GM21515 (cell line): Measurements from ENCODE around the gene NANOS2.

Source experiments
- ATAC-seq: cut with Tn5 transposase; IDR thresholded peaks from one replicate; pipeline ENCODE4 v1.9.1; 2021; ENCODE audit not compliant: unreplicated experiment

Gene NANOS2

DNA sequence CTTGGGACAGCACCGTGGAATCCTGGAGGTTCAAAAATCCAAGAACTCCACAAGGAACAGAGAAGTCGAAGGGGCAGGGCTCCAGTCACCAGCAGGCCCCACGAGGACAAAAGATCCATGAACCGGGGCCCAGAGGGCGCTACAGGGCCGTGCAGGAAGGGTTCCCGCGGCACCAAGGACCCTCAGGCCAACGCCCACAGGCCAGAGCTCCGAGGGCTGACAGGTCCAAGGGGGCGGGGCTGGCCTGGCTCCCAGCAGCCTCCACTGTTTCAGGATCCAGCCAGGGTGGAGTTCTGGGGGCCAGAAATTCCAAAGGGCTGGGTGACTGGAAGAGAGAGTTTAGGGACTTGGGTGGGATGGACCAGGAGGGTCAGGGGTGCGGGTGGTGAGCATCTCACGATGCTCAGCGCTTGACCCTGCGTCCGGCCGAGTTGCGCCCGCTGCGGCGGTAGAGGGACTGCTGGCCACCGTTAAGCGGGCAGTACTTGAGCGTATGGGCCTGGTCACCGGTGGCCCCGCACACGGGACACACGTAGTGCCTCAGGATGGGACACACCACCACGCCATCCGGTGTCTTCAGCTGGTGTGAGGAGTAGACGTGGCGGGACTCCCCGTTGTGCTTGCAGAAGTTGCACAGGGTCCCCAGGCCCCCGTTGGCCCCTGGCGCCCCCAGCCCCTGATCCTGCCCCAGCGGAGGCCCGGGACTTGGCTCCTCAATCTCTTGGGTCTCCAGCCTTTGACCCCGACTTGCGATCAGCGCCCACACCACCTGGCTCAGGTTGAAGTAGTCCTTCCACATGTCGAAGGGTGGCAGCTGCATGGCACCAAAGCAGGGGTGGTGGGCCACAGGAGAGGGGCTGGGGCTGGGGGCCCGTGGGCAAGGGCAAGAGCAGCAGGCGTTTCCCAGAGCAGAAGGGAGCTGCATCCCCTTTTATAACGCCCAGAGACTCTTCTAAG is at the start of gene NANOS2:
Gene NANOS2 (minus strand): TSS at position 905 of the 957 bp plus-strand sequence. CDS start 85 bp downstream, at position 820.
- no peak for ATAC-seq

DNA sequence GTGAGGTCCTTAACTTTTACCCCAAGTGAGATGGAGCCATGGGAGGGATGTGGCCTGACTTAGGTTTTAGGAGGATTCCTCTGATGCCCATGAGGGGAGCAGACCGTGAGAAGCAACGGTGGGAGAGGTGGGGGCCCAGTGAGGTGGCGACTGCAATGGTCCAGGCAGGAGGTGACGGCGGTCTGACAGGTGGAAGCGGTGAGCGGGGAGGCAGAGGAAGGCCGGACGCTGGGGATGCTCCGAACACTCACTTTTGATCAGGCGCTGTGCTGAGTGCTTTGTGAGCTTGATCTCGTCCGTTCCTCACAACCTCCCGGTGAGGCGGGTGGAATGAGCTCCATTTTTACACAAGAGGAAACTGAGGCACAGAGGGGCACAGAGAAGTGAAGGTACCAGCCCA is 47.4 kb upstream of the NANOS2 start:
- ATAC-seq = no peak

GRCh38 chr19:45960595-45961235 is 46.1 kb upstream of the NANOS2 start:
- ATAC-seq = no peak

DNA sequence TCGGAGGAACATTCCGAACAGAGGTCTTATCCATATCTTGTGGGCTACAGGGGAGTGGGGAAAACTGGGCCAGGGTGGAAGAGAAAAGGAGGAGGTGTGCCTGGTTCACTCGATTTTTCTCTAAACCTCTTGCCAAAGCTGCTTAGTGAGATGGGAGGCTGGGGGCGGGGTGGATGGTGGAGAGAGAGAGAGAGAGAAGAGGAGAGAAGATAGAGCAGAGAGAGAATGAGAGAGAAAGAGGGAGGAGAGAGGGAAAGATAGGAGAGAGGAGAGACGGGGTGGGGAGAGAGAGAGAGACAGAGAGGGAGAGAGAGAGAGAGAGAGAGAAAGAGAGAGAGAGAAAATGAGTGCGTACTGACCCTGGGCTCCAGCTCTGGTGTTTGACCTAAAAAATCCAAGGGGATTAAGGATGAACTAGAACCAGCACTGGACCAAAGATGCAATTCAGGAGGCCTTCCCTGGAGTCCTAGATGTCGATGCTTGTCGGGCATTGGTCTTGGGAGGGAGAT is 45.0 kb upstream of the NANOS2 start:
- ATAC-seq = no peak

DNA sequence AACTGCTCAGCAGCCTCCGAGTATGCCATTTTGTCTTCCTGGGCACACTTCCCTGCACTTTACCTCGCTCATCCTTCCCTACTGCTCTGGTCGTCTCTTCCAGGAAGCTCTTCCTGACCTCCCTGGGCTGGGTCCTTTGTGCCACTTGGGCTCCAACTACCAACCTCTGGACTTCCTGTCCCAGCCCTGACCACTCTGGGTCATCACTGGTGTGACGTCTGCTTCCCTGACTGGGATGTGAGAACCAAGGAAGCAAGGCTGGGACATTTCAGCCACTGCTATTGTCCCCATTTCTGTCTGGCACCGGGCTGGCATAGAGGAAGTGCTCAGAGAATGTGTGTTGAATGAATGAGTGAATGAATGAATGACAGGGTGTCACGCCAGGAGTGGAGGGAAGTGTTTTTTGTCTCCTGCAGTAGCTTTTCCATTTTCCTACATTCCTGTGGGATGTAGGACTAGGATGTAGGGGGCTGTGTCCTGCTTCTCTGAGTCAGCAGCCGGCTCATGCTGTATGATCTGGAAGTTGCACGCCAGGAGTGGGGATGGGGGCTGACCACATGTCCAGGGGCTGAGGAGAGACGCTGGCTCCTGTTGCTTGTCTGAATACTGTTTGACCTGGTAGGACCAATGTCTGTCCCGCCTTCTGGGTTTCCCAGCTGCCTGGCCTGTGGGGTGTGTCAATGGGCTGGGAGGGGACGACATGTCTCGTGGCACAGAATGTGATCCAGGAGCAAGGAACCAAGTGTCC is 44.4 kb upstream of the NANOS2 start:
- ATAC-seq = no peak

- ATAC-seq = no peak
Measured at GRCh38 chr19:45958320-45958719, 43.7 kb upstream of the NANOS2 start.

DNA sequence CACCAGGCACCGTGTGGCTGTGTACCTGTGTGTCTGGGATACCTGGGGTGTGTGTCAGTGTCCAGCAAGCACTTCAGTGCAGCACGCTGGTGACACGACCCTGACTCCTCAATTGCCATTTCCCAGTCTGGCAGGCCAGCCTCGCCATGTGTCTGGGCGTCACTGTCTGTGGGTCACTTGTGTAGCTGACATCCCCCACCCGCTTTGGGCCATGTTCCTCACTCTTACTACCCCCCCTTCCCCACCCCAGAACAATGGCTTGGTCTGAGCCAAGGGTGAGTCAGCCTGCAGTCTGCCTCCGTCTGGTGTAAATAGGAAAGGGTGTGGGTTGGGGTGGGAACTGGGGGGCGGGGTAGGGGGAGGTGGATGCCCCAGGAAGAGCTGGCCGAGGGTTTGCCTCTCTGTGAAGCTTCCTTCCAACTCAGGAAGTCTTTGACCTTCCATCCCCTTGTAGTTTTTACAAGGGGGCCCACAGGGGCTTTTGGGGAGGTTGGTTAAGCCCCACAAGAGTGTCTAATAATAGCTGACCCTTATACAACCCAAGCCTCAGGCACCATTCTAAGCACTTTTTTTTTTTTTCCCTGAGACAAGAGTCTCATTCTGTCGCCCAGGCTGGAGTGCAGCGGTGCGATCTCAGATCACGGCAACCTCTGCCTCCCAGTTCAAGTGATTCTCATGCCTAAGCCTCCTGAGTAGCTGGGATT is 41.5 kb upstream of the NANOS2 start:
- no peak for ATAC-seq

DNA sequence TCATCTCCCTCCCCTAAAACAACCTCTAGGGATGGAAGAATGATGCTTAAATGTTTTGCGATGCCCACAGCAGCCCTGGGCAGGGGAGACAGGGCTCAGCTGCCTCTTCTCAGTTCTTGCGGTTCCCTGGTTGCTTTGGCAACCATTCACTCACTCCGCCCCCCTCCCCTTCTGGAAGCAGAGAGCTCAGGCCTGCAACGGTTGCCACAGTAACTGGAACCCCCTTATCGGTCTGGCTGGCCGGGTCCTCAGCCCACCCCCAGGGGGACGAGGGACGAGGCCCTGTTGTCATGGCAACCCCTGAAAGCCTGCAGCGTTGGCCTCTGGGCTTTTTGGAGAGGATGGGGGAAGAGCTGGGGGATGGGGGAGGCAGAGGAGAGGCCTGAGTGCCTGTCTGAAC is 39.6 kb upstream of the NANOS2 start:
- ATAC-seq = no peak

- no peak for ATAC-seq
Measured at GRCh38 chr19:45953676-45954075, 39.1 kb upstream of the NANOS2 start.

DNA sequence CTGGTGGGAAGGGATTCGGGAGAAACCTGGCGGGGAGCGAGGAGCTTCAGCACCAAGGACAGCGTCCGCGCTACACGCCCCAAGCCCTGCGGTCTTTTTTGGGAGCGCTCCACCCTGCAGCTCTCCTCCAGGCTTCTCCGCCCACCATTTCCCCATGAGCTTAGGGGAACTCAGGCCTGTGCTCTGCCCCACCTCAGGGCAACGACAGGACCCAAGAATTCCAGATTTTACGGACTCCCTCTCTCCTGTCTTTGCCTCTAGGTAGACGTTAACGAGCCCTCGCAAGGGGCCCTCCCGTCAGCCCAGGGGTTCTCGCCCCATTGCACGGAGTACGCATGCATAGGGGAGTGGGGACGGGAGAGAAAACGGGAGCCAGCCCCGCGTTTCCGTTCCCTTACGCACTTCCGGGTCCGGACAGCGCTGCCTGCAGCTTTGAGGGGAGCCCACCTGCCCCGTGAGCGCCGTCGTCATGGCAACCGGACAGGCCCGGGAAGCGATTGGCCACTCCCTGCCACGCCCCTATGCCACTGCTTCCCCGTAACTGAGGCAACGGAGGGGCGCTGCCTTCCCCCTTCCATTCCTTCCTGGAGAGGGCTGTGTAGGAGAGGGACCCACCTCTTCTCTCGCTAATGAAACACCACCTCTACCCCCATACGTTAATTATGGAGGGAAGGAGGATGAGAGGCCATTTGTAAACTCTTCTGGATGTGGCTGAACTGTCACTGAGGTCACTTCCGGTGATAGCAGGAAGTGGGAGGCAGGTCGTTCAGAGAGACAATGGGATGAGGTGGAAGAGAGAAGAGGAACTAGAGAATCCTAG is 38.3 kb upstream of the NANOS2 start:
- ATAC-seq = no peak

GRCh38 chr19:45952341-45952685 is 37.7 kb upstream of the NANOS2 start:
- ATAC-seq = no peak

DNA sequence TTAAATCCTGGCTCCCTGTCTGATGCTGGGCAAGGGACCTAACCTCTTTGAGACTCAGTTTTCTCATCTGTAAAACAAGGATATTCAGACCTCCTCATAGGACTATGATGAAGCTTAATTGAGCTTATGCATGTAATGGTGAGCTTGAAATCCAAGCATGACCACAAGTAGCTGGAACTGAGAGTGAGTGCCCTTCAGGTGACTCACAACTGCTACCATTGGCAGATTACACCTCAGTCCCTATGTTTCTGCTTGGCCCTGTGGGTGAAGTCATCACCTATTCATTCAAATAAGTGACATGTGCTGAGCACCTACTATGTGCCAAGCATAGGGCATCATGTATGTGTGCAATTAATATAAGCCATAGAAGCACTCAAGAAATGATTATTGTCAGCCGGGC is 33.3 kb upstream of the NANOS2 start:
- ATAC-seq = no peak

- ATAC-seq = no peak
Measured at GRCh38 chr19:45940515-45940805, 25.9 kb upstream of the NANOS2 start.

DNA sequence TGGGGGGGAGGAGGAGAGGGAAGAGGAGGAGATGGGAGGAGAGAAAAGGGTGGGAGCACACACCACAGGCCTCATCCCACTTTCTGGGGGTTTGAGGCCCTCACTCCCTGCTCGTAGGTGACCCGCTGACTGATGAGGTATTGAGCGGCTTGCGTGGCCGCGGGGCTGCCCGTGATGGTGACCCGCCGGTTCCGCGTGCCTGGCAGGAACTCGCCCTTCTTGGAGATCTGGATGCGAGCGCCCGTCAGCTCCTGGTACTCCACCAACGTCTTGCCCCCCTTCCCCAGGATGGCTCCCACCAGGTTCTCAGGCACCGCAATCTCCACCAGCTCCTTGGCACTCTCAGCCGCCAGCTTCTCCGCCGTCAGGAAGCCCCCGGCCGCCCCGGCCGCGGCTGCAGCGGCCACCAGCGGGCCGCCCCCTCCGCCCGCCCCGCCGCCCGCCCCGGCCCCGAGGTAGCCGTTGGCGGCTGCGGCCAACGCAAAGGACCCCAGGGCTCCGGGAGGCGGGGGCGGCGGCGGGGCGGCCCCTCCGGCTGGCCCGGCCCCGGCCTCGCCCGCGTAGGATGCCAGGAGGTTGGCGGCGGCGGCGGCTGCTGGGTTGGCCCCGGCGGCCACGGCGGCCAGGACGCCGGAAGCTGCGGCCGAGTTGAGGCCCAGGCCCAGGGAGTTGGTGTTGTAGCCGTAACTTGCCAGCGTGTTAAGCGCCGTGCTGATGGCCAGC is 25.4 kb upstream of the NANOS2 start:
- ATAC-seq = no peak

DNA sequence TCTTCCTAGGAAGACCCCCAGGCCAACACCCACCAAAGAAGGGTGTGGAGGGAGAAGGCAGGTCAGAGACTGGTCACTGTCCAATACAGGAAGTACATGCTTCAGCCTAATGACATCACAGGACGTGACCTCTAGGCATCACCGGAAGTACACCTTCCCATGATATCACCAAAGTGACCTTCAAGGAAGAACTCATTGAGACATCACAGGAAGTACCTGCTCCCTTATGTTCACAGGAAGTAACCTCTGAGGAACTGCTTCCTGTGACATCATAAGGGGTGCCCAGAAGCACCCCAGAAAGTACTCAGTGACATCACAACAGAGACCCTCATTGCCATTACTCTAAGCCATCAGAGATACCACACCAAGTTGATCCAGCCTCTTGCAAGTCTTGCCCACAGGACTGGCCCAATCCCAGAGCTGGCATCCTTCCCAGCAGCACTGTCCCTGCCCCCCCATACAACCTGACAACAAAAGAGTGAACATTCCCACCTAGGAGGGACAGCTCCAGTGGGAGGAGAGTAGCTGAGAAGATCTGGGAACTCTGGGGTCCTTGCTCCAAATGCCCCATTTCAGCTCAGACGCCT is 24.2 kb upstream of the NANOS2 start:
- no peak for ATAC-seq

DNA sequence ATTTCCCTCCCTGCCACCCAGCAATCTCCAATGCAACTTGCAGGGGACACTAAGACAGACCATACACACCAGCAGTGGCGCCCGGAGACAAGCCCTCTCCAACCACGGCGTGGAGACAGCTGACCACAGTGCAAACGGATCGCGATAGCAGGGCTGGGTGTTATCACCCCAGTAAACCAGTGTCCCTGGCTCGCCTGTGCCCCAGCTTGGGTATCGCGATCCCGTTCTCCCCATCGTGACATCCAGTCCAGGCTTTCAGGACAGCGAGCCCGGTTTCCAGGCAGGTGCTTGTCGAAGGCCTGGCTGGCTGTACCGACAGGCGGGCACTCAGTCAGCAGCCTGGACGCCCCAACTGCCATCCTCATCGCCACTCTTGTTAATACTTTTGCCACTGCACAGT is 20.7 kb upstream of the NANOS2 start:
- ATAC-seq = no peak

DNA sequence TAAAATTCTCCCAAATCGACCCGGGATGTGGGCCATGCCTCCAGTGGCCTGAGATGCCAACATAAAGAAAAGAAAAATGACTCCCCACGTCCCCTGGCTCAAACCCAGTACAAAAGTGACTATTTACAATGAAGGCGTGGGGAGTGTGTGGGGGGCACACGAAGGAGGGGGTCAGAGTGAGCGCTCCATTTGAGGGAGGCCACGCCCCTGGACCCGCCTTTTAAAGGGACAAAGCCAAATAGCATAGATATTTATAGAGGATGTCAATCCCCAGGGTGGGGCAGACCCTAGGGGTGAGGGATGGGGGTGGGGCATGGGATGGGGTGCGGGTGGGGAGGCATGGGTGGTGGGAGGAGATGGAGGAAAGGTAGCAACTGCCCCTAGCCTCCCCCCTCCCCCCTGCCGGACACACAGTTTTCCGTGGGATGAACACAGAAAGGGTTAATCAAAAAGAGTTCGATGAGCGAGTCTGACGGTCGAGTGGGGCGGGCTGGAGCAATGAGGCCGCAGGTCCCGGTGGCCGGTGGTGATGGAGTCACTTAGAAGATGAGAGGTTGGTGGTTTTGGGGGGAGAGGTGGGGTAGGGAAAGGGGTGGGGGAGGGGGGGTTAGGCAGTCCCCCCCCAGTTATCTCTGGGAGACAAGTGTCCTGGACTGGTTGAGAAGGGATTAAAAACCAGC is 20.1 kb upstream of the NANOS2 start:
- ATAC-seq = no peak

DNA sequence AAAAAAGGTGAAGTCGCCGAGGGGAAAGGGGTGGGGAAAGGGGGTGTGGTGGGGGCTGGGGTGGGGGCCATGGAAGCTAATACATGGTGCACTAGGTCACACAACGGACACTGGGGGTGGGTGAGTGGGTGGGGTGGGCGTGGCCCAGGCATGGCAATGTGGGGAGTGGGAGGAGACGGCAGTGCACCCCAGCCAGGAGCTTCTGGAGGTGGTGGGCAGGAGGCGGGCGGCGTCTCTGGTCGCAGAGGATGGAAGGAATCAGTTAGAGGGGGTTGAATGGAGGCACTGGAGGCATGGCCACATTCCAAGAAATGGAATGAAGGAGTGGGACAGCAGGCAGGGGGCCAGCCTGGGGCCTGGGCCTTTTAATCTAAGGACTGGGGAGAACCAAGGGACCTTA is 19.2 kb upstream of the NANOS2 start:
- no peak for ATAC-seq

DNA sequence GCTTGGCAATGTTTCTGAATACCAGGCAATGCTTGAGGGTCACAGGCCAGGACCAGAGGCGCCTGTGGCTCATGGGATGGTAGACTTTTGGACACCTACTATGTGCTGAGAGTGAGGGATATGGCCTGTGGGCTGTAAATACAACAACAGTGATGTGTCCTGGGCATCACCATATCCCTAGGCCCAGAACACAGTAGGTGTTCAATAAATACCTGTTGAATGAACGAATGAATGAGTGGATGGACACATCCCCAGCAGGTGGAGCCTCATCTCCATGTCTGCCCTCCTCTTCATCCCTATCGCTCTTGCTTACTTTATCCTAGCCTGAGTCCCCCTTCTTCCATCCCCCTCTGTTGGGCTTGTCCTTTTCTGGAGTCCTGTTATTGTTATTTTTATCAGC is 16.5 kb upstream of the NANOS2 start:
- no peak for ATAC-seq
